NCI-H82 treated with DMSO at 0.1 percent for 48 hours (cell line): ENCODE measurements around the gene SLC6A6.

Experiments used
- DNase-seq: peaks from one replicate; lab custom pipeline; 2025; ENCODE audit not compliant: unreplicated experiment; lab: John Stamatoyannopoulos, UW

SLC6A6 gene

GRCh38 chr3:14517601-14518431 is 115.4 kb downstream of the SLC6A6 start:
- no peak for DNase-seq

DNA sequence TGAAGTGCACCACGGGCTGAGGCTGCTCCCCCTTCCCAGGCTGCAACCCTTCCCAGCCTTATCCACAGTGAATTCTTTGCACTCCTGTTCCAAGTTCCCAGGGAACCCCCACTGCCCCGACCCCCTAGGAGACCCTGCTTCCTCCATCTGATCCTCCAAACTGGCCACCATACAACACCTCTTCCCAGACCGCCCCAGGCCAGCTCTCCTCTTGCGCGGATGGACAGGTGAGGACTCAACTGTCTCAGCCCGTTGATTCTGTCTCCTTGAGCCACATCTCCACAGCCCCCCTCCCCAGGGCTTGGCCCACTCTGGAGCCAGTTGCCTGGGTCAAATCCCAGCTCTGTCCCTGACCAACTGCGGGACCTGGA is 116.0 kb downstream of the SLC6A6 start:
- DNase-seq, result no peak

- no peak for DNase-seq
Measured at GRCh38 chr3:14518893-14519292, 116.5 kb downstream of the SLC6A6 start.

DNA sequence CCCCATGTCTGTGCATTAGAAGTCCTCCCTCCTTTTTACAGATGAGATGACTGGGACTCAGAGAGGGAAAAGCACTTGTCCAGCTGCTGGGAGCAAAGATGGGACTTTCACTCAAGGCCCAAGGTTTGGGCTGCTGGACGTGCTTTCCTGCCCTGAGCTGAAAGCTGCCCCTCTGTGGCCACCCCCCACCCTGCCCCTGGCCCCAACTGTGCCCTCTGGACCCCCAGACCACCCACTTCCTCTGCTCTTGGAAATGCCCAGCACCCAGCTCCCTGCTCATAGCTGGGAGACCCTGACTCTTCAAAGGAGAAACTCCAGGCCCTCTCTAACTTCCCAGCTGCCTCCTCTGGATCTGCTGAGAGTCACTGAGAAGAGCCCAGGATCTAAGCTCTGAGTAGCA is 117.0 kb downstream of the SLC6A6 start:
- no peak for DNase-seq

GRCh38 chr3:14520149-14520548 is 117.7 kb downstream of the SLC6A6 start:
- no peak for DNase-seq

DNA sequence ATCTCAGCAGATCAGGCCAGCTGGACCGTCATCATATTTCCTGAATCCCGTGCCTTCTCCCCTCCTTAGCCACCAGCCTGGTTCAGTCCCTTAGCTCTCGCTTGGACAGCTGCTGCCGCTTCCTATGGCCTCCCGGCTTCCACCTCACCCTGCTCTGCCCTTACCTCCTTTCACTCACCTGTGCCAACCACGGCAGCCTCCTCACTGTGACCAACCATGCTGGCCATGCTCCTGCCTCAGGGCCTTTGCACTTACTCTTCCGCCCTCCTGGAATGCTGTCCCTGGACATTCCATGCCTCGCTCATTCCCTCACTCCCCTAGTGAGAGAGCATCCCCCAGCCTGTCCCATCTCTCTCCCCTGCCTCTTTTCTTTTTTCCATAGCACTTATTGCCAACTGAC is 118.6 kb downstream of the SLC6A6 start:
- no peak for DNase-seq

GRCh38 chr3:14521611-14522010 is 119.2 kb downstream of the SLC6A6 start:
- no peak for DNase-seq

DNA sequence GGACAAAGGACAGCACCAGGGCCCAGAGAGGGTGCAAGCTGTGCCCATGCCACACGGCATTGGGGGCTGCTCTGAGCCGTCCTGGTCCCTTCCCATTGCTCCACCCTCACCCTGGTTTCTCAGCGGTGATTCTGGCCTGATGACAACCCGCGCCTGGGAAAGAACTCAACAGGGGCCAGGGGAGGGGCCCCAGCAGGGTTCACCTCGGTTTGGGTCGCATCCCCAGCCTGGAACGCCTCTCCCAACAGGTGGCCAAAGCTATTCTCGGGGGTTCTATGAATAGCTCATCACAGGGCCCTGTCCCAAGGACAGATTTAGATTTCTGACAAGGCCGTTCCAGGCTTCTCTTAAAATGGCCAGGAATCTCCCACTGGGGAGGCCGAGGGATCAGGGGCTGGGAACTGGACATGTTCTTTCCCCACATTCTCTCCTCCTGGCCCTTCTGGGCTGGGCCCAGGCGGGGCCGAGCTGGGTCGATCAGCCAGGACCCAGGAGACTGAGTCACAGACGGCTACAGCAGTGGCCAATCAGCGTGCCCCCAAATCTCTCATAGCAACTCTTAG is 119.8 kb downstream of the SLC6A6 start:
- no peak for DNase-seq

- no peak for DNase-seq
Measured at GRCh38 chr3:14522768-14523167, 120.4 kb downstream of the SLC6A6 start.

GRCh38 chr3:14523792-14524191 is 121.4 kb downstream of the SLC6A6 start:
- no peak for DNase-seq

GRCh38 chr3:14524311-14524711 is 121.9 kb downstream of the SLC6A6 start:
- DNase-seq, result no peak

GRCh38 chr3:14524920-14525660 is 122.7 kb downstream of the SLC6A6 start:
- no peak for DNase-seq

- DNase-seq, result no peak
Measured at GRCh38 chr3:14525685-14526631, 123.6 kb downstream of the SLC6A6 start.

DNA sequence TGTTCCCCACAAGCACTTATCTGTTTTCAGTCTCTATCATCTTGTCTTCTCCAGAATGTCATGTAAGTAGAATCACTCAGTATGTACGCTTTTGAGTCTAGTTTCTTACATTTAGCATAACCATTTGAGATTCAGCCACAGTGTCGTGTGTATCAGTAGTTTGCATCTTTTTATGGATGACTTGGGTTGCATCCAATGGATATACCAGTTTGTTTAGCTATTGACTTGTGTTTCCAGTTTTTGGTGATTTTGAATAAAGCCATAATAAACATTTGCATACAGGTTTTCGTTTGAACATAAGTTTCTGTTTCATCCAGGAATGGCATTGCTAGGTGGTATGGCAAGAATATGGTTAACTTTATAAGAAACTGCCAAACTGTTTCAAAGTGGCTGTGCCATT is 125.7 kb downstream of the SLC6A6 start:
- no peak for DNase-seq

DNA sequence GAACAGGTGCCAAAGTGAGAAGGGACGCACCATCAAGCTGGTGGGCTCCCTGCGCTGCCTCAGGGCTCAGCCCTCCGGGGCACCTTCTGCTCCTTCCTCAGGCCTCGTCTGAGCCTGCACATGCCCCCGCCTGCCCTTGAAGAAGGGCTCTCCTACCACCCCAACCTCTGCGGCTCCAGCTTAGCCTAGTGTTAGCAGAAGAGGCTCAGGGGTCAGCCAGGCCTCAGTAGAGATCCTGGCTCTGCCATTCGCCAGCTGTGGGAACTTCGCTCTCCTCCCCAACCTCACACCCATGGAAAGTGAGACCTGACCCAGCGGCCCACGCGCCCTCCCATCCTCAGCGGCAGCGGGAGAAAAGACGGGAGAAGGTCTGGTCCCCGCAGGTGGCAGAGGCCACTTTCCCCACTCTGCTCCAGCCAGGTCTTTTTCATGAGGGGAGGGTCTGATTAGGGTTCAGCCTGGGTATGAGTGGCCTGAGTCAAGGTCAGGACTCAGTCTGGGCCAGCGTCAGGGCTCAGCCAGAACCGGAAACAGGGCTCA is 129.5 kb downstream of the SLC6A6 start:
- DNase-seq, result no peak

DNA sequence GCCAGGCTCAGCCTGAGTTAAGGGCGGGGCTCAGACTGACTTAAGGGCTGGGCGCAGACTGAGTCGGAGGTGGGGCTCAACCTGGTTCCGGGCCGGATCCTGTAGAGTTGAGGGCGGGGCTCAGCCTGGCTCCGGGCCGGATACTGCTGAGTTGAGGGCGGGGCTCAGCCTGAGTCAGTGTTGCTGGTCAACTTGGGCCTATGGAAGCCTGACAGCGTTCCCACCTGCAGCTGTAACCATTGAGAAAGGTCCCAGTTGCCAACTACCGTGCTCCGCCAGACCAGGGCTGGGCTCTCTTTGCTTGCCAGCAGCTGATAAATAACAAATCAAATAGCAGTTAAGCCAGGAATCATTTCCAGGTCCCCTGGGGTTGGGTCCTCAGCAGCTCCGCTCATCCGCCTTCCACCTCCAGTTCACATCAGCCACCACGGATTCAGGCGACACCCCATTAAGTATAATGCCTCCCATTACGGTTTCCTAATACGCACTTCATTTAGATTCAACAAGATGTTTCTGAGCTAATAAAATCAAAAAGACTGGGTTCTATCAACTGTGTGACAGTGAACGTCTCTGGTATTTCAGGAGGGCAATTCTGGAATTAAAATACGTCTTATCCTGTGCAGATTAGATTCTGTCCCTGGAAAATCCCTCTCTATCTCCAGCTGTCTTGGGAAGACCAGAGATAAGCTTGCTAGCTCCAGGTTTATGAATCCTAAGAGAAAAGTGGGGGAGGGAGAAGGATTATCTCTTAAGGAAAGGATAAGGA is 130.5 kb downstream of the SLC6A6 start:
- peak; percentile 89 for DNase-seq

- no peak for DNase-seq
Measured at GRCh38 chr3:14533457-14533958, 131.1 kb downstream of the SLC6A6 start.

- DNase-seq, result no peak
Measured at GRCh38 chr3:14534516-14535191, 132.2 kb downstream of the SLC6A6 start.

- no peak for DNase-seq
Measured at GRCh38 chr3:14535616-14536015, 133.2 kb downstream of the SLC6A6 start.
